HG02840 (cell line): ENCODE results near the gene AGBL4.
"Not testable (repeated sequence)": the region's sequence is repeated elsewhere in the genome, so short reads cannot be mapped to it uniquely, and the experiment has no call there.

Experiments used
- ATAC-seq: cut with Tn5 transposase; IDR thresholded peaks from one replicate; pipeline ENCODE4 v1.9.1; 2021; ENCODE audit warnings: mild to moderate bottlenecking, moderate library complexity, moderate number of reproducible peaks; ENCODE audit not compliant: unreplicated experiment, low FRiP score

Gene AGBL4

GRCh38 chr1:48540587-48540986 is 1483.2 kb downstream of the AGBL4 start:
- no peak for ATAC-seq

GRCh38 chr1:48536477-48536876 is 1487.3 kb downstream of the AGBL4 start:
- ATAC-seq = no peak

- no peak for ATAC-seq
Observed at GRCh38 chr1:48532976-48533375, 1490.8 kb downstream of the AGBL4 start.

GRCh38 chr1:48530727-48531351 is 1492.9 kb downstream of the AGBL4 start:
- ATAC-seq = no peak

- no peak for ATAC-seq
Observed at GRCh38 chr1:48527051-48527450, 1496.7 kb downstream of the AGBL4 start.

- no peak for ATAC-seq
Observed at GRCh38 chr1:48526008-48526710, 1497.6 kb downstream of the AGBL4 start.

GRCh38 chr1:48524892-48525467 is 1498.8 kb downstream of the AGBL4 start:
- ATAC-seq = no peak

GRCh38 chr1:48523558-48523957 is 1500.2 kb downstream of the AGBL4 start:
- no peak for ATAC-seq

- not testable (repeated sequence) for ATAC-seq
Observed at GRCh38 chr1:48519896-48520295, 1503.9 kb downstream of the AGBL4 start.

- ATAC-seq = no peak
Observed at GRCh38 chr1:48506870-48507269, 1516.9 kb downstream of the AGBL4 start.

GRCh38 chr1:48500541-48501450 is 1523.0 kb downstream of the AGBL4 start:
- no peak for ATAC-seq

GRCh38 chr1:48499211-48499735 is 1524.5 kb downstream of the AGBL4 start:
- ATAC-seq = no peak

- ATAC-seq = no peak
Observed at GRCh38 chr1:48498096-48498791, 1525.5 kb downstream of the AGBL4 start.

GRCh38 chr1:48495911-48496310 is 1527.8 kb downstream of the AGBL4 start:
- no peak for ATAC-seq

- no peak for ATAC-seq
Observed at GRCh38 chr1:48495166-48495565, 1528.6 kb downstream of the AGBL4 start.

- ATAC-seq = no peak
Observed at GRCh38 chr1:48493970-48494769, 1529.6 kb downstream of the AGBL4 start.

GRCh38 chr1:48493041-48493440 is 1530.7 kb downstream of the AGBL4 start:
- ATAC-seq = no peak

- ATAC-seq = no peak
Observed at GRCh38 chr1:48492392-48492791, 1531.4 kb downstream of the AGBL4 start.

GRCh38 chr1:48488721-48489120 is 1535.0 kb downstream of the AGBL4 start:
- ATAC-seq = no peak
